ENCODE measurements around the gene VKORC1.

GRCh38 chr16:31079342-31079944 is 15.2 kb downstream of the VKORC1 start:
- no peak for TF ChIP-seq MAFK (IDR thresholded peaks at IDR 0.05; ENCODE audit: low read depth, low read length)
- TF ChIP-seq POLR2A (IDR thresholded peaks at IDR 0.05; ENCODE audit: low read depth, low read length): no peak
- TF ChIP-seq CTCF (conservative IDR thresholded peaks at IDR 0.05; ENCODE audit: low read depth, low read length): no peak
- no peak for TF ChIP-seq MXI1 (IDR thresholded peaks at IDR 0.05; ENCODE audit: borderline replicate concordance, low read depth, low read length)
- no peak for TF ChIP-seq CHD1 (IDR thresholded peaks at IDR 0.05; ENCODE audit: low read depth, low read length)
- TF ChIP-seq RFX5 (IDR thresholded peaks at IDR 0.05; ENCODE audit: low read depth, low read length): no peak
- TF ChIP-seq RAD21 (IDR thresholded peaks at IDR 0.05; ENCODE audit: low read length): no peak
- TF ChIP-seq BHLHE40 (IDR thresholded peaks at IDR 0.05; ENCODE audit: low read depth, low read length): no peak
